Measurements from ENCODE around the gene BIRC3. TPM values are rescaled to one million over a fixed set of nuclear protein-coding genes. Genes with fewer than 3 reads are reported as not detected.

BIRC3 gene
- total RNA-seq, 3 donors from 2014 or later, result 2.6 to 30.0 (median 10.8) TPM

- TF ChIP-seq POLR2AphosphoS5 (IDR thresholded peaks at IDR 0.05) (no peak), POLR2A (IDR thresholded peaks at IDR 0.05) (no peak), CTCF (IDR thresholded peaks at IDR 0.05) (no peak)
- H3K27me3 ChIP-seq, result no peaks in the 10 kb centered on the region
- H3K9me3 ChIP-seq, result no peaks in the 10 kb centered on the region
- no peak for DNase-seq (ENCODE audit: low spot score in 2 of 2)
- no peak overlapping the region for H3K27ac ChIP-seq
- intact Hi-C loops (cut with DNase I; ENCODE audit: low total_unique reads), result no loop called here
- no peaks in the 10 kb centered on the region for H3K4me1 ChIP-seq
- H3K36me3 ChIP-seq, result no peaks in the 10 kb centered on the region
- H3K4me3 ChIP-seq, result no peak overlapping the region
Observed at GRCh38 chr11:102343809-102344208, 26.5 kb downstream of the BIRC3 start.

GRCh38 chr11:102345904-102346303 is 28.6 kb downstream of the BIRC3 start:
- peaks cover 0 to 4% of the 10 kb centered on the region in 2 donors for H3K4me1 ChIP-seq
- TF ChIP-seq POLR2AphosphoS5 (IDR thresholded peaks at IDR 0.05) (no peak), CTCF (IDR thresholded peaks at IDR 0.05) (no peak), POLR2A (IDR thresholded peaks at IDR 0.05) (no peak)
- H3K36me3 ChIP-seq, result no peaks in the 10 kb centered on the region
- intact Hi-C loops (cut with DNase I; ENCODE audit: low total_unique reads), result no loop called here
- H3K27ac ChIP-seq, result peak overlapping the region; percentile 99 to 100
- H3K4me3 ChIP-seq, result peak overlapping the region; percentile 70 to 87 (median 78)
- DNase-seq (ENCODE audit: low spot score in 2 of 2), result no peak
- H3K9me3 ChIP-seq, result no peaks in the 10 kb centered on the region
- H3K27me3 ChIP-seq, result no peaks in the 10 kb centered on the region

GRCh38 chr11:102346456-102346747 is 29.1 kb downstream of the BIRC3 start:
- DNase-seq (ENCODE audit: low spot score in 2 of 2), result no peak
- Histone ChIP-seq H3K27me3 (no peaks in the 10 kb centered on the region), H3K4me3 (peak overlapping the region; percentile 70 to 87 (median 78)), H3K9me3 (no peaks in the 10 kb centered on the region), H3K36me3 (no peaks in the 10 kb centered on the region), H3K4me1 (peaks cover 0 to 4% of the 10 kb centered on the region in 2 donors), H3K27ac (peak overlapping the region; percentile 99 to 100)
- TF ChIP-seq POLR2AphosphoS5 (IDR thresholded peaks at IDR 0.05) (no peak), POLR2A (IDR thresholded peaks at IDR 0.05) (no peak)
- intact Hi-C loops (cut with DNase I; ENCODE audit: low total_unique reads), result no loop called here

GRCh38 chr11:102346748-102347461 is 29.6 kb downstream of the BIRC3 start, which contains the start of gene BIRC2:
Gene BIRC2, plus strand, starts transcription at chr11:102347214. Its CDS starts 2,641 bp downstream, at chr11:102349855.
- Histone ChIP-seq H3K4me1 (peaks cover 0 to 4% of the 10 kb centered on the region in 2 donors), H3K4me3 (peak within 1 kb of the TSS; percentile 70 to 87 (median 78)), H3K27ac (peak within 1 kb of the TSS; percentile 99 to 100), H3K9me3 (no peaks in the 10 kb centered on the region), H3K36me3 (no peaks in the 10 kb centered on the region), H3K27me3 (no peaks in the 10 kb centered on the region)
- intact Hi-C loops (cut with DNase I; ENCODE audit: low total_unique reads), result no loop called here
- peak; percentile 88 to 95 (median 89) for TF ChIP-seq POLR2AphosphoS5 (IDR thresholded peaks at IDR 0.05)
- TF ChIP-seq POLR2A (IDR thresholded peaks at IDR 0.05), result peak; percentile 92
- TF ChIP-seq CTCF (IDR thresholded peaks at IDR 0.05), result peak; percentile 74 to 92 (median 86)
- DNase-seq (ENCODE audit: low spot score in 2 of 2), result peak; percentile 91

GRCh38 chr11:102347462-102348370 is 30.4 kb downstream of the BIRC3 start:
- H3K27ac ChIP-seq, result peak overlapping the region; percentile 99 to 100
- H3K4me1 ChIP-seq, result peaks cover 0 to 4% of the 10 kb centered on the region in 2 donors
- H3K4me3 ChIP-seq, result peak overlapping the region; percentile 70 to 87 (median 78)
- H3K9me3 ChIP-seq, result no peaks in the 10 kb centered on the region
- H3K27me3 ChIP-seq, result no peaks in the 10 kb centered on the region
- TF ChIP-seq CTCF (IDR thresholded peaks at IDR 0.05), result no peak
- no peak for TF ChIP-seq POLR2AphosphoS5 (IDR thresholded peaks at IDR 0.05)
- no peak for TF ChIP-seq POLR2A (IDR thresholded peaks at IDR 0.05)
- DNase-seq (ENCODE audit: low spot score in 2 of 2), result no peak
- no peaks in the 10 kb centered on the region for H3K36me3 ChIP-seq
- intact Hi-C loops (cut with DNase I; ENCODE audit: low total_unique reads), result no loop called here

Measured in breast epithelium (tissue), 4 donors.